Neural crest cell (in vitro differentiated cells): ENCODE results near the gene PZP. TPM values are rescaled to one million over a fixed set of nuclear protein-coding genes. Genes with fewer than 3 reads are reported as not detected.
A peak's percentile ranks its signal among the peaks of the same experiment; 100 is the strongest.
"Not testable (repeated sequence)": the region's sequence is repeated elsewhere in the genome, so short reads cannot be mapped to it uniquely, and the experiment has no call there.

Experiments
- DNase-seq: peaks from one replicate; pipeline ENCODE4 v3.0.0; 2021; ENCODE audit warnings: low read depth, mixed read lengths, low spot score
- H3K27ac Mint-ChIP-seq: one replicate; pipeline ENCODE4 v1.8.0; 2021; ENCODE audit warnings: mild to moderate bottlenecking, mixed read lengths; ENCODE audit not compliant: unreplicated experiment
- H3K27me3 Mint-ChIP-seq: 2 replicates; pipeline ENCODE4 v1.8.0; 2021; ENCODE audit warnings: low read depth, mild to moderate bottlenecking, mixed read lengths
- H3K36me3 Mint-ChIP-seq: 2 replicates; pipeline ENCODE4 v1.8.0; 2021; ENCODE audit warnings: low read depth, mild to moderate bottlenecking, mixed read lengths
- H3K4me1 Mint-ChIP-seq: 2 replicates; pipeline ENCODE4 v1.8.0; 2021; ENCODE audit warnings: mixed read lengths
- H3K4me3 Mint-ChIP-seq: one replicate; pipeline ENCODE4 v1.8.0; 2021; ENCODE audit warnings: mild to moderate bottlenecking, mixed read lengths
- H3K9me3 Mint-ChIP-seq: 2 replicates; pipeline ENCODE4 v1.8.0; 2021; ENCODE audit warnings: mixed read lengths
- long read RNA-seq: library from polyadenylated mRNA; unstranded; transcript quantifications from one replicate; pipeline ENCODE4 v2.0.0, GENCODE V29; 2020
- total RNA-seq: library from RNA; stranded (reverse); gene quantifications from 2 replicates; pipeline ENCODE4 v1.2.1, GENCODE V29; 2021
- TF ChIP-seq, protein P1 (sequence below): fragments of 200-600 bp; sonication (generic); conservative IDR thresholded peaks from 2 replicates; pipeline ENCODE4 v1.5.0; 2021; ENCODE audit warnings: antibody characterized with exemption, mild to moderate bottlenecking

The PZP gene
- not detected in 2 replicates for total RNA-seq
- long read RNA-seq, result 0 reads

DNA sequence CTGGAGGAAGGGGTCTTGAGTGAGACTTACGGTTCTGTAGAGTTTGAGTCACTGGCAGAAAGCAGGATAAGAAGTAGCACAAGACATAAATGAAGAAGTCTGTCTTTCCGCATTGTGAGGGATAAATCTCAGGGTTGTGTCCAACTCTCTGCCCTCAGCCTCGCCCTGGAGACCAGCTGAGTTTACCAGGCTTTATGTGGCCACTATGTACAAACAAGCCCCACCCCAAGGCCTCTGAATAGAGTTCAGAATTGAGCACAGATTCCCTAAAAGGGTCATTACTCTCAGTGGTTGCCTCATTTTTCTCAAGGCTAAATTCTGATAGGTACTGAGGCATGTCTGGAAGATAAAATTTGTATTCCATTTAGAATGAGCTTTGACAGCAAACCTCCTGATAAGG is at the start of gene PZP:
Gene PZP (minus strand): TSS at position 167 of the 400 bp plus-strand sequence. CDS start 54 bp downstream, at position 113.
- Mint-ChIP-seq H3K4me3 (no peak within 1 kb of the TSS), H3K36me3 (no peaks in the 10 kb centered on the region), H3K27me3 (no peaks in the 10 kb centered on the region), H3K4me1 (no peaks in the 10 kb centered on the region), H3K27ac (peak within 1 kb of the TSS; percentile 24), H3K9me3 (peaks cover 6% of the 10 kb centered on the region)
- TF ChIP-seq, protein P1, sequence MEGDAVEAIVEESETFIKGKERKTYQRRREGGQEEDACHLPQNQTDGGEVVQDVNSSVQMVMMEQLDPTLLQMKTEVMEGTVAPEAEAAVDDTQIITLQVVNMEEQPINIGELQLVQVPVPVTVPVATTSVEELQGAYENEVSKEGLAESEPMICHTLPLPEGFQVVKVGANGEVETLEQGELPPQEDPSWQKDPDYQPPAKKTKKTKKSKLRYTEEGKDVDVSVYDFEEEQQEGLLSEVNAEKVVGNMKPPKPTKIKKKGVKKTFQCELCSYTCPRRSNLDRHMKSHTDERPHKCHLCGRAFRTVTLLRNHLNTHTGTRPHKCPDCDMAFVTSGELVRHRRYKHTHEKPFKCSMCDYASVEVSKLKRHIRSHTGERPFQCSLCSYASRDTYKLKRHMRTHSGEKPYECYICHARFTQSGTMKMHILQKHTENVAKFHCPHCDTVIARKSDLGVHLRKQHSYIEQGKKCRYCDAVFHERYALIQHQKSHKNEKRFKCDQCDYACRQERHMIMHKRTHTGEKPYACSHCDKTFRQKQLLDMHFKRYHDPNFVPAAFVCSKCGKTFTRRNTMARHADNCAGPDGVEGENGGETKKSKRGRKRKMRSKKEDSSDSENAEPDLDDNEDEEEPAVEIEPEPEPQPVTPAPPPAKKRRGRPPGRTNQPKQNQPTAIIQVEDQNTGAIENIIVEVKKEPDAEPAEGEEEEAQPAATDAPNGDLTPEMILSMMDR, result no peak
- DNase-seq, result no peak

DNA sequence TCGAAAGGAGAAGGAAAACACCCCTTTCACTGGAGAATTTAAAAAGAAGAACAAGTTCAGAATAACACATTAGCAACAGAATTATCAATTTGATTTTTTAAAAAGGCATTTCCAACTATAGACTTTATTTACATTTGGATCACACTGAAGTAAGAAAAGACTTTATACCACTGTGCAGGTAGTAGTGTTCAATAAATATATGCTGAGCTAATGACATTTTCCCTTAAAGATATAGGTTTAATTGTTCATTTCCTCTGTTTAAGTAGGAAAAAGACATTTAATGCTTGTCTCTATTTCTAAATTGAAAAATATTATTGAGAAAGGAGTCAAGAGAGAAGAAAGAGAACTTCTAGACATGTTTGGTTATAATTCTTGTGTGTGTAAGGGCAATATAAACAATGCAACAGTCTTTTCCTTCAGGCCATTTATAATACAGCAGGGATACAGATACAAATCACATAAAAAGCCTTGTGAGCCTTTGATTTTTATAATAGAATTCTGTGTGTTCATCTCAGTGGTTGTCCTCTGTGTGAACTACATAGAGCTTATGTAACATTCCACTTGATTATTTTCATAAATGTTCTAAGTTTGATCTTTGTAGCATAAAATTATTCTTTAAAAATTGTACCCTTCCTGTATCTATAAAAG is 48.7 kb upstream of the PZP start:
- Mint-ChIP-seq H3K4me3 (no peak overlapping the region), H3K9me3 (peaks cover 9% of the 10 kb centered on the region), H3K27ac (no peak overlapping the region), H3K27me3 (peaks cover 2% of the 10 kb centered on the region), H3K4me1 (no peaks in the 10 kb centered on the region), H3K36me3 (no peaks in the 10 kb centered on the region)
- no peak for DNase-seq
- TF ChIP-seq, protein P1, result no peak

DNA sequence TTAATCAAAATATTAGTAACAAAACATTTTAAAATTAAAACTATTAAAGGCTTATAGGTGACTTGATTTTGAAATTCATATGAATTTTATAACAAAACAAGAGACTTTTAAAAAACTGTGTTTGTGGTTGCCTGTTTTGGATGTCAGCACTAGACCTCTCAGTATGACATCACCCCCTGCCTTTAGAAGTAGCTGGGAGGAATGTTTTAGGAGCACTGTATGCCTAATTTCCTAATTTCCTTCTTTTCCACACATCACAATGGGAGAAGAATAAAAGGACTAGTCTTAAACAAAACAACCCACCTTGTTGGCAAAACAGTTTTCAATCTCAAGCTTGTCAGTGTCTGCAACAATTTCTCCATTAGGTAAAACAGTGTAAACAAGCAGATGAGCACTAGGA is 48.1 kb upstream of the PZP start:
- Mint-ChIP-seq H3K9me3 (peaks cover 10% of the 10 kb centered on the region), H3K27me3 (peaks cover 2% of the 10 kb centered on the region), H3K4me1 (no peaks in the 10 kb centered on the region), H3K36me3 (no peaks in the 10 kb centered on the region), H3K4me3 (no peak overlapping the region), H3K27ac (no peak overlapping the region)
- no peak for DNase-seq
- TF ChIP-seq, protein P1, result no peak

DNA sequence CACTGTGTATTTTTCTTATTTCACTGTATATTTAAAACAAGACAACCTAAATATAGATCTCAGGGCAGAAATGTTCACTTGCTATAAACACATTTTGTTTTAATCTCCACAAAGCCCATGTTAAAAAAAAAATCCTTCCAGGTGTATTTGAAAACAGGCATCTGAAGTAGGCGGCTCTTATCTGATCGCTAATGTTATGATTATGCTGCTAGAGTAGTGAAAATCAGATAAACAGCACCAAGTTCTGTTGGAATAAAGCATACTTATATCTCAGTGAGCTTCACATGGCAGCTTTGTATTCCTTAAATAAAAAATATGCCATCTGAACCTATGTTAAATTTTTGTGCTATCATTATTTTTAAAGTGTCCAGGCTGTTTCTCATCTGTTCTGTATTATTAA is 47.6 kb upstream of the PZP start:
- no peaks in the 10 kb centered on the region for H3K4me1 Mint-ChIP-seq
- no peaks in the 10 kb centered on the region for H3K36me3 Mint-ChIP-seq
- H3K27ac Mint-ChIP-seq, result no peak overlapping the region
- peaks cover 10% of the 10 kb centered on the region for H3K9me3 Mint-ChIP-seq
- TF ChIP-seq, protein P1, result no peak
- DNase-seq, result no peak
- no peak overlapping the region for H3K4me3 Mint-ChIP-seq
- H3K27me3 Mint-ChIP-seq, result peaks cover 2% of the 10 kb centered on the region

DNA sequence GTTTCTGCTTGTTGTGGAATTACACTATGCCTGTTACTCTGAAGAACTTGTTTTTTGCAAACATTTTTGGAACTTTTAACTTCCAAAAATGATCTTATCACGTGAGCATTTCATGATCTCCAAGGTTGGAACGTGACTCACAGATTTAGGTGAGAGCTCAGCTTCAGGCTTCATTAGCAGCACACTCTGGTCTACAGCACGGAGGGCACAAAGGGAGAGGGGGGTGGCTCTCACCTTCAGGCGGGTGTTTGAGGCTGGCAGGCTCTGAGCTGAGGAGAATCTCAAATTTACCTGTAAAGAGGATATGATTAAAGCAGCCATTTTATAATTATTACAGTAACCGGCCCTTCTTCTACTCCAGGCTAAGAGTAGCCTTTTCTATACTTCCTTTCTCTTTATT is 45.3 kb upstream of the PZP start:
- TF ChIP-seq, protein P1, result no peak
- no peak for DNase-seq
- H3K36me3 Mint-ChIP-seq, result peaks cover 4% of the 10 kb centered on the region
- H3K4me3 Mint-ChIP-seq, result no peak overlapping the region
- H3K9me3 Mint-ChIP-seq, result peaks cover 16% of the 10 kb centered on the region
- no peak overlapping the region for H3K27ac Mint-ChIP-seq
- H3K27me3 Mint-ChIP-seq, result peaks cover 2% of the 10 kb centered on the region
- no peaks in the 10 kb centered on the region for H3K4me1 Mint-ChIP-seq

DNA sequence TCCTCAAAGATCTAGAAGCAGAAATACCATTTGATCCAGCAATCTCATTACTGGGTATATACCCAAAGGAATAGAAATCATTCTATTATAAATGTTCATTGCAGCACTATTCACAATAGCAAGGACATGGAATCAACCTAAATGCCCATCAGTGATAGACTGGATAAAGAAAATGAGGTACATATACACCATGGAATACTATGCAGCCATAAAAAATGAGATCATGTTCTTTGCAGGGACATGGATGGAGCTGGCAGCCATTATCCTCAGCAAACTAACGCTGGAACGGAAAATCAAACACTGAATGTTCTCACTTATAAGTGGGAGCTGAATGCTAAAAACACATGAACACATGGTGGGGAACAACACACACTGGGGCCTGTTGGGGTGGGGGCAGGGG is 44.6 kb upstream of the PZP start:
- not testable (repeated sequence) for H3K27ac Mint-ChIP-seq, H3K36me3 Mint-ChIP-seq, H3K27me3 Mint-ChIP-seq, H3K4me1 Mint-ChIP-seq, H3K4me3 Mint-ChIP-seq, DNase-seq
- H3K9me3 Mint-ChIP-seq, result peaks cover 16% of the 10 kb centered on the region
